ENCODE data around the gene RBCK1. TPM values are rescaled to one million over a fixed set of nuclear protein-coding genes. Genes with fewer than 3 reads are reported as not detected.
A peak's percentile ranks its signal among the peaks of the same experiment; 100 is the strongest.

Gene RBCK1
- polyA plus RNA-seq, 3 donors, result 66.8 to 110 (median 70.8) TPM

DNA sequence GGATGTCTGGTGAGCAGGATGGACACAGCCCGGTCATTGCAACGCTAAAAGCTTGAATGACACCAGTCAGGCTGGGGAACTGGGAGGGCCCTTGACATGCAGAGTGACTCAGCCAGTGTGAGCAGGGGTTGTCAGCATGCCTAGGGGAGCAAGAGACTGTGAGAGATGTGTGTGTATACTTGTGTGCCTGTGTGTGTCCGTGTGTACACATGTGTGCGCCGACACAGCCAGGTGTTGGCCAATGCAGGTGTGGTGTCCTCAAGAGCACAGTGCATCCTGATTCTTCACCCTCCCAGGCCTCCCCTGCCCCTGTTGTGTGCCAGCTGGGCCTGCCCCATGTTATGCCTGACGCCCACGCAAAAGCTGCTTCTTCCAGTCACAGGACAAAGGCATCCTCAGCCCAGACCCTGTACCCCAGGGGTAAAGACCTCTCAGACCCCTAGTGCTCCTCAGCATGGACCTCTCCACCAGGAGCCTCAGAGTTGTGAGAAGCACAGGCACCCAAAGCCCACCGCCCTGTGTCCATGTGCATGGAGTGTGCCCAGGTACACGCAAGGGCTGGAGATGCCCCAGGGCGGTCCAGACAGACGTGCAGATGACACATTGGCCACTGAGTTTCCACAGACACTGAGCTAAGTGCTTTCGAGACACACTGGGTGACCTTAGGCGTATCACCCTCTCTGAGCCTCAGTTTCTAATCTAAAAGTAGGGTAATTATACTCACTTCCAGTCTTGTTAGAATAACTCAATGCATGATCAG is 44.6 kb upstream of the RBCK1 start:
- TF ChIP-seq, protein P1, sequence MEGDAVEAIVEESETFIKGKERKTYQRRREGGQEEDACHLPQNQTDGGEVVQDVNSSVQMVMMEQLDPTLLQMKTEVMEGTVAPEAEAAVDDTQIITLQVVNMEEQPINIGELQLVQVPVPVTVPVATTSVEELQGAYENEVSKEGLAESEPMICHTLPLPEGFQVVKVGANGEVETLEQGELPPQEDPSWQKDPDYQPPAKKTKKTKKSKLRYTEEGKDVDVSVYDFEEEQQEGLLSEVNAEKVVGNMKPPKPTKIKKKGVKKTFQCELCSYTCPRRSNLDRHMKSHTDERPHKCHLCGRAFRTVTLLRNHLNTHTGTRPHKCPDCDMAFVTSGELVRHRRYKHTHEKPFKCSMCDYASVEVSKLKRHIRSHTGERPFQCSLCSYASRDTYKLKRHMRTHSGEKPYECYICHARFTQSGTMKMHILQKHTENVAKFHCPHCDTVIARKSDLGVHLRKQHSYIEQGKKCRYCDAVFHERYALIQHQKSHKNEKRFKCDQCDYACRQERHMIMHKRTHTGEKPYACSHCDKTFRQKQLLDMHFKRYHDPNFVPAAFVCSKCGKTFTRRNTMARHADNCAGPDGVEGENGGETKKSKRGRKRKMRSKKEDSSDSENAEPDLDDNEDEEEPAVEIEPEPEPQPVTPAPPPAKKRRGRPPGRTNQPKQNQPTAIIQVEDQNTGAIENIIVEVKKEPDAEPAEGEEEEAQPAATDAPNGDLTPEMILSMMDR (IDR thresholded peaks at IDR 0.05), result no peak
- peak in 2 of 3 donors; percentile 32 to 63 for DNase-seq
- Histone ChIP-seq H4K20me1 (ENCODE audit: insufficient read depth, low read length) (no peaks in the 10 kb centered on the region), H3K79me2 (ENCODE audit: insufficient read depth, low read length) (no peaks in the 10 kb centered on the region), H3K9me3 (replicated peaks in 1 of 2; ENCODE audit: control insufficient read depth in 1 of 2, insufficient read depth in 1 of 2, low read length in 2 of 2) (no peaks in the 10 kb centered on the region), H3K4me2 (replicated peaks; ENCODE audit: extremely low read depth, low read length, poor library complexity, severe bottlenecking) (no peak overlapping the region), H3K27me3 (ENCODE audit: control insufficient read depth in 2 of 2, insufficient read depth in 2 of 2, low read length in 2 of 2) (no peaks in the 10 kb centered on the region), H3K4me3 (replicated peaks in 1 of 3; ENCODE audit: low read depth in 2 of 3, low read length in 3 of 3) (no peak overlapping the region), H3K27ac (ENCODE audit: low read depth in 1 of 2, low read length in 2 of 2) (no peak overlapping the region), H3K36me3 (replicated peaks in 1 of 2; ENCODE audit: control insufficient read depth in 1 of 2, insufficient read depth in 2 of 2, low read length in 2 of 2) (no peaks in the 10 kb centered on the region), H3K4me1 (ENCODE audit: control insufficient read depth in 1 of 2, insufficient read depth in 2 of 2, low read length in 2 of 2) (peaks cover 17 to 19% of the 10 kb centered on the region in 2 donors), H2AFZ (ENCODE audit: insufficient read depth, low read depth, low read length, poor library complexity, severe bottlenecking) (no peak overlapping the region), H3K9ac (ENCODE audit: insufficient read depth, low read length, poor library complexity, severe bottlenecking) (no peak overlapping the region)
- intact Hi-C loops (cut with micrococcal nuclease), result no loop called here
- 85% methylated on average over 11 of the region's 13 CpGs for WGBS (ENCODE audit: insufficient coverage)
- peak overlapping the region in 4 of 7 donors; percentile 48 to 82 (median 64) for H3K27ac Mint-ChIP-seq
- H3K36me3 Mint-ChIP-seq, result no peaks in the 10 kb centered on the region
- H3K4me1 Mint-ChIP-seq, result peaks cover 29% of the 10 kb centered on the region
- H3K9me3 Mint-ChIP-seq, result peaks cover 0 to 4% (median 0%) of the 10 kb centered on the region in 7 donors
- no peak overlapping the region for H3K4me3 Mint-ChIP-seq
- peaks cover 1 to 5% (median 3%) of the 10 kb centered on the region in 3 donors for H3K27me3 Mint-ChIP-seq (ENCODE audit: low read depth in 3 of 3)

DNA sequence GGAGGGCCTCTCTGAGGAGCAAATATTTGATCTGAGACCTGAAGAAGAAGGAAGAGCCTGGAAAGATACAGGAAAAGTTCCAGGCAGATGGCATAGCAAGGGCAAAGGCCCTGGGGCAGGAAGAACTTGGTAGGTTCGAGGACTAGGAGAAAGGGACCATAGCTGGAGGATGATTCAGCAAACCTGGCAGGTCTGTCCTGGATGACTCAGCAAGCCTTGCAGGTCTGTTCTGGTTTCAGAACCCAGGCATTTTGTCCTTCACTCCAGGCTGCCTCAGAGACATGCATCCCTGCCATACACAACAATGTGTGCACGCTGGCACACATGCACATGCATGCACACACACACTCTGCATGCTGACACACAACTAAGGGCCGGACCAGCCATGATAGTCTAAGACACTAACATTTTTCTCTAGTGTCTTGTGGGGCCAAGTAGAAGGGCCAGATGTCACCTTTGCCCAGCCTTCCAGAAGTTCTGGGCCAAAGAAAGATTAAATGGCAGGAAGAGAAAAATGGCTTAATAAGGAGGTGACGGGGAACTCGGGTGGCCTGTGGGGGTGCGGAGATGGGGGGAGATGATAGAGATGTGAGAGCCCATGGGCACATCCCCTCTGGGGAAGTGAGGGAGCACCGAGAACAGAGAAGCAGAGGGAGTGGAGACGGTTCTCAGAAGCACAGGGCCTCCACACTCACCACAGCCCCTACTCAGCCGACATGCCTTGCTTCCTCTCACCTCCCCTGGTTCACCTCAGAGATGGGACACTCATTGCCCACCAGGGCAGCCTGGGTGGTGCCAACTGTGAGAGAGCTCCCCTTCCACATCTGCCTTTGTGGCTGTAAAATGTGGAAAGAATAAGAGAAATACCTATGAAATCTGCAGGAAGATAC is 42.9 kb upstream of the RBCK1 start:
- Histone ChIP-seq H3K4me1 (ENCODE audit: control insufficient read depth in 1 of 2, insufficient read depth in 2 of 2, low read length in 2 of 2) (peaks cover 17 to 22% of the 10 kb centered on the region in 2 donors), H4K20me1 (ENCODE audit: insufficient read depth, low read length) (no peaks in the 10 kb centered on the region), H3K4me3 (replicated peaks in 1 of 3; ENCODE audit: low read depth in 2 of 3, low read length in 3 of 3) (no peak overlapping the region), H3K27ac (ENCODE audit: low read depth in 1 of 2, low read length in 2 of 2) (no peak overlapping the region), H2AFZ (ENCODE audit: insufficient read depth, low read depth, low read length, poor library complexity, severe bottlenecking) (no peak overlapping the region), H3K79me2 (ENCODE audit: insufficient read depth, low read length) (no peaks in the 10 kb centered on the region), H3K36me3 (replicated peaks in 1 of 2; ENCODE audit: control insufficient read depth in 1 of 2, insufficient read depth in 2 of 2, low read length in 2 of 2) (no peaks in the 10 kb centered on the region), H3K9ac (ENCODE audit: insufficient read depth, low read length, poor library complexity, severe bottlenecking) (no peak overlapping the region), H3K9me3 (replicated peaks in 1 of 2; ENCODE audit: control insufficient read depth in 1 of 2, insufficient read depth in 1 of 2, low read length in 2 of 2) (no peaks in the 10 kb centered on the region), H3K27me3 (ENCODE audit: control insufficient read depth in 2 of 2, insufficient read depth in 2 of 2, low read length in 2 of 2) (no peaks in the 10 kb centered on the region), H3K4me2 (replicated peaks; ENCODE audit: extremely low read depth, low read length, poor library complexity, severe bottlenecking) (no peak overlapping the region)
- no peak for DNase-seq
- WGBS (ENCODE audit: insufficient coverage), result 69% methylated on average over 3 of the region's 9 CpGs
- Mint-ChIP-seq H3K4me3 (no peak overlapping the region), H3K4me1 (peaks cover 27% of the 10 kb centered on the region), H3K9me3 (no peaks in the 10 kb centered on the region), H3K27me3 (ENCODE audit: low read depth in 3 of 3) (peaks cover 1 to 5% (median 4%) of the 10 kb centered on the region in 3 donors), H3K36me3 (no peaks in the 10 kb centered on the region), H3K27ac (peak overlapping the region in 1 of 7 donors; percentile 30)
- TF ChIP-seq, protein P1 (IDR thresholded peaks at IDR 0.05), result no peak
- intact Hi-C loops (cut with micrococcal nuclease), result no loop called here

Data from CD14-positive monocyte (primary cell).